Liver (tissue), 3 donors: Measurements from ENCODE around the gene SLC24A3.

Source experiments
- CTCF ChIP-seq: fragments of 150-350 bp; IDR thresholded peaks from 2 replicates; pipeline ENCODE4 v1.5.1; 2017; ENCODE audit warnings: improper control_type of control experiment, low read depth, low read length; ENCODE audit not compliant: missing input control
- EGR1 ChIP-seq, 2 donors: IDR thresholded peaks; 2 replicates each; pipeline ENCODE4 v1.6.1; 2016 to 2018; ENCODE audit warnings: antibody characterized with exemption in 2 of 2, low read depth in 2 of 2
- FOXA1 ChIP-seq: IDR thresholded peaks from 2 replicates; pipeline ENCODE4 v1.6.1; 2016; ENCODE audit warnings: antibody characterized with exemption
- MAX ChIP-seq: IDR thresholded peaks from 2 replicates; pipeline ENCODE4 v1.6.1; 2016; ENCODE audit warnings: antibody characterized with exemption
- REST ChIP-seq: IDR thresholded peaks from 2 replicates; pipeline ENCODE4 v1.6.1; 2016; ENCODE audit warnings: antibody characterized with exemption, mild to moderate bottlenecking
- SP1 ChIP-seq: IDR thresholded peaks from 2 replicates; pipeline ENCODE4 v1.6.1; 2018; ENCODE audit warnings: antibody characterized with exemption, mild to moderate bottlenecking
- ZBTB33 ChIP-seq: IDR thresholded peaks from 2 replicates; pipeline ENCODE4 v1.6.1; 2016; ENCODE audit warnings: antibody characterized with exemption
- donor health status: healthy.
- donor health status: healthy.

- TF ChIP-seq FOXA1 (no peak), CTCF (no peak), SP1 (no peak), EGR1 (IDR thresholded peaks at IDR 0.05; ENCODE audit: low read depth in 2 of 2) (no peak), MAX (no peak), ZBTB33 (no peak), REST (no peak)
Measured at GRCh38 chr20:19492687-19493336, 280.4 kb downstream of the SLC24A3 start.
